ENCODE results near the gene KIF1C. TPM values are rescaled to one million over a fixed set of nuclear protein-coding genes. Genes with fewer than 3 reads are reported as not detected.

KIF1C gene
- total RNA-seq (29.6 and 41.5 TPM in 2 replicates), polyA plus RNA-seq (2.9 and 5.7 TPM in 2 replicates), polyA minus RNA-seq (6.8 and 9.1 TPM in 2 replicates)
- total RNA-seq (2013): 9.0 TPM

- Histone ChIP-seq H3K79me2 (ENCODE audit: control insufficient read depth, insufficient read depth, low read length) (no peaks in the 10 kb centered on the region), H3K9me3 (ENCODE audit: control extremely low read depth in 1 of 3, control insufficient read depth in 2 of 3, insufficient read depth in 1 of 3, low read length in 2 of 3) (no peaks in the 10 kb centered on the region), H2AFZ (ENCODE audit: insufficient read depth, low read depth, low read length, poor library complexity, severe bottlenecking) (peak within 1 kb of the TSS; percentile 91), H3K4me1 (ENCODE audit: control insufficient read depth in 2 of 2, insufficient read depth in 2 of 2, low read length in 2 of 2) (peaks cover 22 to 26% of the 10 kb centered on the region in 2 donors), H3K27me3 (replicated peaks in 1 of 4; ENCODE audit: control extremely low read depth in 1 of 4, control insufficient read depth in 3 of 4, insufficient read depth in 4 of 4, low read length in 3 of 4) (peaks cover 0 to 13% (median 2%) of the 10 kb centered on the region in 4 experiments), H3K9ac (ENCODE audit: low read length) (peak within 1 kb of the TSS; percentile 75), H3K27ac (ENCODE audit: low read length in 2 of 2) (peak within 1 kb of the TSS in 1 of 2 donors; percentile 65), H3K36me3 (replicated peaks in 1 of 2; ENCODE audit: control extremely low read depth in 1 of 2, control insufficient read depth in 1 of 2, extremely low read depth in 1 of 2, insufficient read depth in 2 of 2, low read length in 1 of 2) (no peaks in the 10 kb centered on the region), H3K4me3 (ENCODE audit: control extremely low read depth in 1 of 5, extremely low read depth in 1 of 5, insufficient read depth in 1 of 5, low read depth in 2 of 5, low read length in 4 of 5) (peak within 1 kb of the TSS; percentile 34 to 73 (median 66)), H3K4me2 (replicated peaks; ENCODE audit: low read depth, low read length, poor library complexity, severe bottlenecking) (peak within 1 kb of the TSS; percentile 97), H4K20me1 (ENCODE audit: control insufficient read depth, insufficient read depth, low read length, poor library complexity, severe bottlenecking) (peaks cover 8% of the 10 kb centered on the region)
- H3K27me3 Mint-ChIP-seq: no peaks in the 10 kb centered on the region
- no peaks in the 10 kb centered on the region for H3K9me3 Mint-ChIP-seq (ENCODE audit: insufficient read depth)
- H3K4me3 Mint-ChIP-seq: peak within 1 kb of the TSS; percentile 85
- under 1% methylated on average over 93 of the region's 93 CpGs for WGBS (ENCODE audit: insufficient coverage)
- H3K4me1 Mint-ChIP-seq: peaks cover 21% of the 10 kb centered on the region
- intact Hi-C loops (cut with micrococcal nuclease): loop anchor here (1.0 to 5.0 kb wide), 8 partner anchors 10 to 81 kb away; partner anchors contain the start of genes CAMTA2, PFN1, RNF167 and SLC25A11
- TF ChIP-seq EZH2 (IDR thresholded peaks at IDR 0.05; ENCODE audit: borderline replicate concordance, insufficient read depth, low read depth, low read length, poor library complexity, severe bottlenecking) (no peak), CTCF (IDR thresholded peaks at IDR 0.05) (no peak)
- H3K27ac Mint-ChIP-seq: peak within 1 kb of the TSS; percentile 83
- POLR2A ChIA-PET: interaction anchor here (0.5 to 3.1 kb wide), 8 partner anchors 9 to 85 kb away, joined by 3 to 16 read pairs (median 6); partner anchors contain the start of genes CAMTA2, PFN1, RNF167 and SLC25A11
- CTCF ChIA-PET: interaction anchor here (0.9 to 3.5 kb wide), 7 partner anchors 10 to 117 kb away, joined by 3 to 26 read pairs (median 4); partner anchors contain the start of genes CAMTA2, PFN1, RNF167 and SLC25A11
- DNase-seq (peak; percentile 95), ATAC-seq (ENCODE audit: low read depth) (peak; percentile 96)
Observed at GRCh38 chr17:4997302-4998026, at the start of gene KIF1C, which contains the start of gene INCA1. Gene KIF1C (plus strand): TSS chr17:4997950. CDS start chr17:5000247, 2,297 bp downstream. Gene INCA1 (minus strand): TSS chr17:4997522. CDS start chr17:4994437, 3,085 bp downstream.
